GM11168 (cell line): ENCODE data around the gene LEUTX.
"Not testable (repeated sequence)": the region's sequence is repeated elsewhere in the genome, so short reads cannot be mapped to it uniquely, and the experiment has no call there.

Source experiments
- in situ Hi-C: fragments of 300-500 bp; cut with MboI; formaldehyde crosslinking; loops from one replicate; pipeline ENCODE4 v1.12.0; 2022; ENCODE audit warnings: low sequenced_read_pairs; ENCODE audit not compliant: unreplicated experiment

The LEUTX gene

GRCh38 chr19:39778763-39779162 is at the start of gene LEUTX:
LEUTX (plus strand) TSS chr19:39778854; CDS start chr19:39778921, 67 bp downstream.
- in situ Hi-C loops, result loop anchor here (10.0 kb wide), 1 partner anchor 234 kb away; the partner anchor contains the start of gene EID2

DNA sequence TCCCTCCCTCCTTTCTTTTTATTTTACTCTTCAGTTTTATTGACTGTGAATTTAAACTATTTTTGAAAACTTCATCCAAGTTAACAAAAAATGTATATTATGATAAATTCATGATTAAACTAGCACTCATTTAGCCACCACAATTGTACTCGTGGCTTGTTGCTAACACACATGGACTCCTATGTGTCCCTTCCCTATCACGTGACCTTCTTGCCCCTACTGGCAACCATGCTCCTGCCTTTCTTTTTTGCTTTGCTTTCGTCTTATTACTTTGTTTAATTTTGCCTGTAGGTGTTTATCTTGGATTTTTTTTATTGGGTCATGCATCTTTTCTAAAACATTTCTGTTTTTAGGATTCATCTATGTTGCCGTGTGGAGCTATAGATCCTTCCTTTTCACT is 49.1 kb upstream of the LEUTX start:
- in situ Hi-C loops, result no loop called here

DNA sequence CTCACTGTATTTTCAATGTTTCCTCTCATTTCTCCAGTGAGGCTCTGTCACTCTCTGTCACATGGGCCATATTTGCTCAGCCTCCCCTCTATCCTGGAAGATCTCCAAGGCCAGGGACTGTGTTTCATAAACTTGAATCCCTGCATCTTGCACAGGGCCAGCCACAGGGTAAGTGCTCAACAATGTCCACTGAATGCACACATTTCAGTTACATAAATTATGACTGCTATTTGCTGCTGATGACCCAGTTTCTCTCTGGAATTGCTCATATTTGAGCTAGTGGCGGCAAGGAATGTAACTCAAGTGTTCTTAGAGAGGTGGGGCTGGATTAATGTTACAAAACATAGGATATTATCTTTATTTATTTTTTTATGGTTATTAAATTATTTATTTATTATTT is 47.0 kb upstream of the LEUTX start:
- in situ Hi-C loops, result no loop called here

- in situ Hi-C loops, result no loop called here
Measured at GRCh38 chr19:39733841-39734240, 44.8 kb upstream of the LEUTX start.

DNA sequence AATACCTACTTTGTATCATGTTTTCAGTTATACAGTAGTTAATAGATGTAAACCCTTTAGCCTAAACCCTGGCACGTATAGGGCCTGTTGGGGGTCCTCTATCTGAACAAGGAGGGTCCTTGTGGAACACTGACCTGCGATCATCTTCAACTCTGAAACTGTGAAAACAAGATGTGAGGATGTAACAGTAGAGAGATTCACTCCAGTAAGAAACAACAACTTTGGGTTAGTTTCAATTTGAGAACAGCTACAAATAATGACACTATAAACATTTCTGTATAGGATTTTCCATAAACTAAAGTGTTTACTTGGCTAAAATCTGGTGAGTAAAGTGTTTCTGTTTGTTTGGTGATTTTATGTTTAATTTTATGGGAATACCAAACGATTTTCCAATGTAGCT is 43.0 kb upstream of the LEUTX start:
- in situ Hi-C loops, result no loop called here

GRCh38 chr19:39736088-39736487 is 42.6 kb upstream of the LEUTX start:
- in situ Hi-C loops, result no loop called here

- in situ Hi-C loops, result no loop called here
Measured at GRCh38 chr19:39737351-39737750, 41.3 kb upstream of the LEUTX start.

DNA sequence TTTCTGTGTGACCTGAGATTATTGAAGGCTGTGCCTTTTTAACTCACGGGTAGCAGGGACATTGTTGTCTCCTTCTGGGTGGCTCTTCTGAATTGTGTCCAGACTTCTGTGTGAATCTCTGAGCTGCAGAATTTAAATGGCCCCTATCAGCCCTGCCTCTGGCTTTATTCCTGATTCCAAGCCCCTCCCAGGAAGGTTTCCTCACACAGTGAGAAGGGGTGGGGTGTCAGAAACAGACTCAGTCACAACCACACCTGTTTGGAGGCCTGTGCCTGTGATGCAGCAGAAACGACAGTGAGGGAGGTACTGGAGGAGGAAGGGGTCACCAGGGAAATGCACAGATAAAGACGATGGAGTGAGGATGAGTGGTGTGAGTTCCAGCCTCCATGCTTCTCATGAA is 40.8 kb upstream of the LEUTX start, which contains the start of gene CLC:
Gene CLC (minus strand): TSS at position 139 of the 400 bp plus-strand sequence. CDS start 77 bp downstream, at position 62.
- in situ Hi-C loops, result no loop called here

- in situ Hi-C loops, result no loop called here
Measured at GRCh38 chr19:39738814-39739213, 39.8 kb upstream of the LEUTX start.

DNA sequence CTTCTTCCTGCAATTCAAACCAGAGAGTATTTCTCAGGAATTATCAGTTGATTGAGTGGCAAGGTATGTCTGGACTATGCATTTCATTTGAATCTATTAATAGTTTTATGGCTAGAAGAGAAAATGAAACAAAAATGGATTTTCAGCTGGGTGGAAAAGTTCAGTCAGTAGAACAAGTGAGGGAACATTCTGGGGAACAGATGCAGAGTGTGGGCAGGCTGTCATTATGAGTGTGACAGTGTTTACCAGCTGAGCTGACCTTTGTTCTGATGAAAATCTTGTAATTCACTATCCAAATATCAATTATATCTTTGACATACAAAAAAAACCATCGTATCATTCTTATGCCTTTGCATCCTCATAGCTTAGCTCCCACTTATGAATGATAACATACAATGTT is 38.3 kb upstream of the LEUTX start:
- in situ Hi-C loops, result no loop called here

DNA sequence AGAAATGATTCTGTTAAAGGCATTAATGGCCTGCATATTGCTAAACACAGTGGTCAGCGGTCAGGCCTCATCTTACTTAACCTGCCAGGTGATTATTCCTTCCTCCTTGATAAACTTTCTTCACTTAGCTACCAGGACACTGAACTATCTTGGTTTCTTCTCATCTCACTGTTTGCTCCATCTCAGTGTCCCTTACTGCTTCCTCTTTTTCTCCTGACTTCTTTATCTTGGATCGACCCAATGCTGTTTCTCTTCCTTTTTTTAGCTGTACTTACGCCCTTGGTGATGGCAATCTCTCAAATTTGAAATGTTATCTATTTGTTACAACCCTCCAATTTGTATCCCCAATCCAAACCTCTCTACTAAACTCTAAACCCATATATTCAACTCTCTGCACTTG is 33.0 kb upstream of the LEUTX start:
- in situ Hi-C loops, result no loop called here

- in situ Hi-C loops, result no loop called here
Measured at GRCh38 chr19:39746836-39747529, 31.7 kb upstream of the LEUTX start.

DNA sequence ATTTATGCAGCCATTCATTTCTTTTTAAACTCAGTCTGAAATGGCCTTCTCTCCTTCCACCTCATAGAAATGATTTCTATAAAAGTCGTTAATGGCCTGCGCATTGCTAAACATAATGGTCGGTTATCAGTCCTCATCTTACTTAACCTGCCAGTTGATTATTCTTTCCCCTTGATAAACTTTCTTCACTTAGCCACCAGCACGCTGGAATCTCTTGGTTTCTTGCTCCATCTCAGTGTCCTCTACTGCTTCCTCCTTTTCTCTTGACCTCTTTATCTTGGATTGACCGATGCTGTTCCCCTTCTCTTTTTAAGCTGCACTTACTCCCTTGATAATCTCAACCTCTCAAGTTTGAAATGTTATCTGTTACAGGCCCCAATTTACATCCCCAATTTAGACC is 28.7 kb upstream of the LEUTX start:
- in situ Hi-C loops, result no loop called here

DNA sequence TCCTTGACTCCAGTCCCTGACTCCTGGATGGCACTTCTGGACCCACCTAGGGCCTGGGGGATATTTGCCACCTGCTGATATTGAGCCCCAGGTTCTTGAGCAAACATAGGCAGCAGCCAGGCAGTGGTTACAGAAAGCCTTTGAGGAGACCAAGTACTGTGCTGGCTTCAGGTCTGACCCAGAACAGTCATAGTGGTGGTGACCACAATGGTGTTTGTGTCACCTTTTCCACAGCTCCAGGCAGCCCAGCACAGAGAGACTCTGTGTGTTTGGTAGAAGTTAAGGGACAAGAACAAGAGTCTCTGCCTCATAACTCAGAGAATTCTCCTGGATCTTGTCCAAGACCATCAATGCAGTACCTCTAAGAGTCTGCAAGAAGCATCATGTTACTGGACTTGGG is 26.3 kb upstream of the LEUTX start:
- in situ Hi-C loops, result no loop called here

- in situ Hi-C loops, result no loop called here
Measured at GRCh38 chr19:39752795-39753194, 25.9 kb upstream of the LEUTX start.

GRCh38 chr19:39754544-39754943 is 24.1 kb upstream of the LEUTX start:
- in situ Hi-C loops, result no loop called here

GRCh38 chr19:39754971-39755370 is 23.7 kb upstream of the LEUTX start:
- in situ Hi-C loops, result loop anchor here (5.0 kb wide), 1 partner anchor 73 kb away; no protein-coding TSS in a partner anchor

- in situ Hi-C loops, result loop anchor here (5.0 kb wide), 1 partner anchor 77 kb away; no protein-coding TSS in a partner anchor
Measured at GRCh38 chr19:39759457-39760184, 19.0 kb upstream of the LEUTX start.

DNA sequence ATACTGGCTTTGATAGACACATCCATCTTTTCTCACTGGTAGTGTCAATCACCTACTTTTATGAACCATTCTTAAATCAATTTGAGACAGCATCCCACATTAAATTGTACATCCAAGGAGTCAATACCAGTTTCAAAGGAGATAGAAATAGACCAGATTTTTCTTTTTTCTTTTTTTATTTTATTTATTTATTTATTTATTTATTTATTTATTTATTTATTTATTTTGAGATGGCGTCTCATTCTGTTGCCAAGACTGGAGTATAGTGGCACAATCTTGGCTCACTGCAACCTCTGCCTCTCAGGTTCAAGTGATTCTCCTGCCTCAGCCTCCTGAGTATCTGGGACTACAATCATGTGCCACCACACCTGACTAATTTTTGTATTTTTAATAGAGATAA is 16.8 kb upstream of the LEUTX start:
- in situ Hi-C loops, result not testable (repeated sequence)

DNA sequence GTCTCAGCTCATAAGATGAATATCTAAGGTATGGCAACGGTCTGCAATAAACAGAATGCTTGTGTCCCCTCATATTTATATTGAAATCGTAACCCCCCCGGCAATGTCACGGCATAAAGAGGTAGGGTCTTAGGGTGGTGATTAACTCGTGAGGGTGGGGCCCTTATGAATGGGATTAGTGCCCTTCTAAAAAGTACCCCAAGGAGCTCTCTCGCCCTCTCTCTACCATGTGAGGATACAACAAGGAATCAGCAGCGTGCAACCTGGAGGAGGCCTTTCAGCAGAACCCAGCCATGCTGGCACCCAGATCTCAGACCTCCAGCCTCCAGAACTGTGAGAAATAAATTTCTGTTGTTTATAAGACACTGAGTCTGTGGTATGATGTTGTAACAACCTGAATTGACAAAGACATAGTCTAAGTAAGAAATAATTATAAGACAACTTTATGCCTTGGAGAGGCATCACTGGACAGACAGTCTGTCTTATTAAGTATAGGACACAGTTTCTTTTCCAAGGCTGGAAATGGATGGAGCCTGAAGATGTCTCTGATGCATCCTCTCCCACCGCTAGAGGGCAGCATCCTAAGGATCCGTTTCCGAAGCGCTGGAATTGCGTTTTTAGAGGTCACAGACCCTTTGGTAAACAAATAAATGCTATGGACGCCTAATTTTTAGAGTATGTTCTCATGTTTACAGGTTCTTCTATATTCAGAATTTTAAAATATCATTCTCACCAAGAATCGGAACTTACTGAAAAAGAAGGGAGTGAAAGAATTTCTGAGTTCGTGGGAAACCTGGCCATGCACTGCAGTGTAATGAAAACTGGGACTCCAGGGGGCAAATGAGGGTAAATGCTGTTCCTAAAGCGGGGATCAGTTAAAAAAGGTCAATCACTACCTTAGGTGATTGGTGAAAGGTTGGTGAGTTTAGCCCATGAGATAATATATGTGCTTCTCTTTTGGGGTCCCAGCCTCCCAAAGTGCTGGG is 13.3 kb upstream of the LEUTX start:
- in situ Hi-C loops, result no loop called here
